SKM-1 (cell line): ENCODE data around the gene FAM170B.

Source experiments
- DNase-seq: peaks from one replicate; lab custom pipeline; 2025; ENCODE audit not compliant: unreplicated experiment; lab: John Stamatoyannopoulos, UW

The FAM170B gene

DNA sequence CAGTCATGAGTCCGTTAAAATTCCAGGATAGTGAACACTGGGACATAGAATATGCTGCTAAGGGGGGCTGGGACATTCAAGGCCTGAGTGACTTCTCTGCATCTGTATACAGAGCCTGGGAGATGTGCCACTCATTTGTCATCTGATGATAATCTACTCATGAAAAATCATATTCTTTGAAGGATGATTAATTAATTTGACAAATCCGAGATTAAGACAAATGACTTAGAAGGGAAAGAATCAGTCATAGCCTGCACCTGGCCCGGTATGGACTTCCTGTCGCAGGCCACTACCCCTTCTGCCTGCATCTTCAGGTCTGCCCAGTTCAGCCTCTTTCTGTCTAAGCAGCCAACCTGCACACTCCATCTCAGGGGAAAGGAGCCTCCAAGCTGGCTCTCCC, 18.8 kb upstream of the FAM170B start:
- DNase-seq, result no peak

DNA sequence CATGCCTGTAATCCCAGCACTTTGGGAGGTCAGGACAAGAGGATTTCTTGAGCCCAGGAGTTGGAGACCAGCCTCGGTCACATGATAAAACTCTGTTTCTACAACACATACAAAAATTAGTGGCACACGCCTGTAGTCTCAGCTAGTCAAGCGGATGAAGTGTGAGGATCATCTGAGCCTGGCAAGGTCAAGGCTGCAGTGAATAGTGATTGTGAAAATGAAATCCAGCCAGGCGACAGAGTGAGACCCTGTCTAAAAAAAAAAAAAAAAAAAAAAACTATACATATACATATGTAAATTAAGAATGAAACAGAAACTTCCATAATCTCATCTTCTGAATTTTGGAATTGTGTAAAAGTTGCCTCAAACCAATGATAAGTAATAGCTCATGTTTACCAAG, 18.2 kb upstream of the FAM170B start:
- no peak for DNase-seq

DNA sequence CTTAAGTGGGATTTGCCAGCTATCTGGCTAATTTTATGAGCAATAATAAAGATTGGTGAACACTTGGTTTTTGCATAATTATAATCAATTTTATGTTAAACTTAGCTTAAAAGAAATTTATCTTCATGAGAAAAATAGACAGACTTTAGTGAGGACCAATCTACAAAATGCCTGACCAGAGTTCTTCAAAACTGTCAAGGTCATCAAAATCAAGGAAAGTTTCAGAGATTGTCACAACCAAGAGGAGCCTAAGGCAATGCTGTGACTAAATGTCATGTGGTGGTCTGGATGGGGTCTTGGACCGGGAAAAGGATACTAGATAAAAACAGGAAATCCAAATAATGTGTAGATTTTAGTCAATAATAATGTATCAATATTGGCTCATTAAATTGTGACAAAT, 17.7 kb upstream of the FAM170B start:
- no peak for DNase-seq

DNA sequence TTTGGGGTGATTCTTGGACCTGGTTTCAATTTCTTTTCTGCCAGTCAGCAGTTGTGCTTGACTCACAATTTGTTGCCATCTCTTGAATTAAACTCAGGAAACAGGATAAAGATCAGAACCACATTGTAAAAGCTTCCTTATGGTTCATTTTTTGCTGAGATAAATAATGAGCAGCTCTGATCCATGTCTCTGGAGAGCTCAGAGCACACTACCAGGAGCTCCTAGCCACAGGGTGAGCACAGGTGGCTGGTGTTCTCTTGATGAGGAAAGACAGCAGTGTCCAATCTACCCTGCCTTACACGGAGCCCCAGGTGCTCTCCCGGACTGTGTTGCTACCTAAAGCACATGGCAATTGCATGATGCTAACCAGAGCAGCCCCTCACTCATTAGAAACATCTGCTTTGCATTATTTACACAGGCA, 17.2 kb upstream of the FAM170B start:
- DNase-seq, result no peak

DNA sequence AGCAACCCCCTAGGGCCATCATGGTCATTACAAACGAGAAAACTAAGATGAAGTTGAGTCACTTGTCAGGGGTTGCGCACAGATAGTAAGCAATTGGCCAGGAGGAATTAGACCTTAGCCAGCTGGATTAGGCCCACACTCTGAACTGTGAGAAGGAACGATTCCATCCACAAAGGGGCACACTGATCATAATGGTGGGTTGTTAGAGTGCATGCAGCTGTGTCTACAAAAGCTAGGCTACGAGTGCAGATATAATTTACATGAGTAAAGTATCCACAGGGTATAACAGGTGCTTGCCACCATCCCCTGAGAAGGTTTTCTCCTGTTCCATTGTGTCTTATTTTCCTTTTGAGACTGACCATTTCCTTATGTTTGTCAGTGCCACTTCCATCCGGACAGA, 16.6 kb upstream of the FAM170B start:
- no peak for DNase-seq

DNA sequence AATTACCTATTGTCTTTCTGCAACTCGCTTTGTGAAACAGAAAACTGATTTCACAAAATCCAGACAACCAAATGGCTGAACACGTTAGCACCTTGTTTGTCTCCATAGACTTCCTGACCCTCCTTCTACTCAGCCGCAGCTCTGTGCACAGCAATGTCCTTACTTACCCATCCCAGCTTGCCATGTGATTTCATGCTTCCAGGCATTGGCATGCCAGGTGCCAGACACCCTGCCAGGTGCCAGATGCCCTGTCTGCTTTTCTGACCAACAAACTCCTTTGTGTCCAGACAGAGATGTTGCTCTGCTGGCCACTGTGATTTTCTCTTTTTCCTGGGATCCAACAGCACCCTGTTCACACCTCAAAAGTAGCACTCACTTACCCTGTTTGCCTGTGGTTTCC, 16.1 kb upstream of the FAM170B start:
- no peak for DNase-seq

DNA sequence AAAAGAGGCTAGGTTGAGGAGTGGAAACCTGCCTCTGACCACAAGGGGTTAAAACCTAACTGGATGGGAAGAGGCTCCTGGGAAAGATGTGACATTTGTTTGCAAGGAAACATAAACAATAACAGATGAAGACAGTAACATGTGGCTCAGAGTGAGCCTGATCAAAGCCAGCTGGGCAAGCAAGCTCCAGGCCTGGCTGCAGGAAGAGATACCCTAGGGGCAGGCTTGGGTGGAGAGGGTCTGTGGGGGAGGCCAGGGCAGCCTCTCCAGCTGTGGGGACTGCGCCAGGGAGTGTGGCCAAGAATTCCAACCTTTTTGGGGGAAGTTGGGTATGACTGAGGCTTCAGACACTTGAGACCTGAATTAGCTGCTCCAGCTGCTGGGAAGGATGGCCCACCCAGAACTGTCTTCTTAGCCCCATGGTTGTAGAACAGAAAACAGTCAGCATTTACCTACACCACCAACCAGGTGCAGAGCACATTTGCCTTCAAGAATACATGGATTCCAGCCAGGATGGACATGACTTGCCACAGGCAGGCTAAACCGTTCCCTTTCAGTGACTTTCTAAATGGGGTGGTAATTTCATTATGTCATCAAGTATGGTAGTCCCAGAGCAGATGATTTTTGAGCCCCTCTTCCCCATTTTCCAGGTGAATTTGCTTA, 10.4 kb upstream of the FAM170B start:
- DNase-seq, result no peak

DNA sequence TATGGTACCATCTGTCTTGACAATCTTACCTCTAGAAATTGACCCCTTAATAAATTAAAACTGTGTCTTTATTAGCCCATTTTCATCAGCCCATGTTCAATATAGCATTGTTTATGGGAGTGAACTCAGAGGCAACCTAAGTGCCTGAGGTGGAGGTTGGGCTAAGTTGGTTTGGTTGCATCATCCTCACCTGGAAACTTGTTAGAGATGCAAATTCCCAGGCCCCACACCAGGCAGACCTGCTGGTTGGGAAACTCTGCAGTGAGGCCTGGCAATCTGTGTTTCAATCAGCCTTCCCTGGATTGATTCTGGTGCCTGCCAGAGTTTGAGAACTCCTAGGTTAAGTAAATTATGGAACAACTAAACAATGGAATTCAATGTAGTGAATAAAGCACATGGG, 9.4 kb upstream of the FAM170B start:
- DNase-seq, result no peak

DNA sequence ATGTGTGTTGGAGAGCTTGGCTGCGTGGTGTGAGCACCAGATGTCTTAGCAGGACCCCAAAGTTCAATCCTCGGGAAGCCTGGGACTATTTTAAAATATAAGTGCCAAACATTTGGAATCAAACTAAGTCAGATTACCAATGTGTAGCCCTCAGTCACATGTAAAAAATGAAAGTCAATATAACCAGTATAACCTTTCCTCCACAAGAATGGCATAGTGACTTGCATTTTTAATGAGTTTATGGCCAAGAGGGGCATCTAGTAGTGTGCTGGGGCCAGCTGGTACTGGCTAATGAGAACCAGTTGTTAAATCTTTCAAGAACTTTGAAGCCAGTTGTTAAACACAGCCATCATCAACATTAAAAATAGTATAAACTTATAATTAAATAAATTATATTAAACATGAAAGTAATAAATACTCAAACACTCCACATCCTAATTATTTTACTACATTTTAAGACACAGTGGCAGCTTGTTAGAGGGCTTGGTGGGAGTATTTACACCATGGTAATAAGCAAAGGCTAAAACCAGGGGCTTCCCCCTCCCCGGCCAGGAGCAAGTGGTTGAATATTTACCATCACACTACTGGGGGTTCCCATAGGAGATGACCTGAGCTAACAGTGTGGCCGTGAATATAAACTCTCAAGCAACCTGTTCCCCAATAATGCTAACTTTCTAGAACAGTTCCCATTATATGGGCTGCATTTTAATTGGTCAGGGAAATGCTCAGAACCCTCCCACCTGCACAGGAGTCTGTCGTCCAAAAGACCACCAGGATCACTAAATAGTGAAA, 7.9 kb upstream of the FAM170B start:
- no peak for DNase-seq

DNA sequence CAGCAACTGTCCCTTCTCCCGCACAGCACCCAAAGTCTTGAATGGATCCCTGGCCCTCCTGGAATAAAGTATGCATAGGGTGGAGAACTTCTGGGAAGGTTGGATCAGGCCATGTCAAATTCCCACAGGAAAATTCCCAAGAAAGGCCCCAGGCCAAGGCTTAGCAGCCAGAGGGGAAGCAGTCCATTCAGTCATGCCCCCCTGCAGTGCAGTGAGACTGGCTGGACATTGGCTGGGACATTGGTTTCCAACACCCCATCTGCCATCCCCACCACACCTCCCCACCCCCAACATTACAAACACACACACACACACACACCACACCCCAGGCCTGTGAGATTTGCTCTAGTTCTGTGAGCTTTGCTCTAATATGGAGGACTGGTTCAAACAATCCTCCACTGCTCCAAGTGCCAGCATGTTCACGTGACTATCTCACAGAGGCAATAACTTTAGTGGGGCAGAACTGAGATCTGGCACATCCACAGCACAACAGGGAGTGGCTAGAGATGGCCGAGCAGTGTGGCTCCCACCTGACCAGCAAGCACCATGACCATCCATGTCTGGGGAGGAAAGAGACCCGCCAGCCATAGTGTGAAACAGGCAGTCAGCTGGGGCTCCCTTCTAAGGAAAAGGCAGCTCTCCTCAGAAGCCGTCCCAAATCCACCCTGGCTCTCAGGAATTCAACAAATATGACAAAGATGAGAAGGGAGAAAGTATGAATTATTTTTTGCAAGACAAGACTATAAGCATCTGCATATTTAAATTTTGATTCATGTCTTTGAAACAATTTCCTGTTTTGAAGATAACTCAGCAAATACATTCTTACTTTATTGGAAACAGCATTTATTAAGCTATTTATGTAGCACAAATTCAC, 6.7 kb upstream of the FAM170B start:
- no peak for DNase-seq

DNA sequence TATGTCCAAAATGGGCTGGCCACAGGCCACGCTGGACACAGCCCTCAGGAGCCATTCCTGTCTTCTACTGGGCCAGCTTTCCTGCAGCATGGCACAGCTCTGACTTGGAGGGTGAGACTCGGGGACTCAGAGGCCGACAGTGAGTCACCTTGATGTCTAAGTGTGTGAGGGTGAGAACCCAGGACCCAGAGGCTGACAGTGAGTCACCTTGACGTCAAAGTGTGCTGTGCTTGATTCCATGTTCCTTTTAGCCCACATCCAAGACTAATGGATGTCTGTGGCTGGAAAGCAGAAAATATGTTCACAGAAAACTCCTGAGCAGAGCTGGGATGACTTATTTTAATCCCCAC, 6.0 kb upstream of the FAM170B start:
- no peak for DNase-seq

DNA sequence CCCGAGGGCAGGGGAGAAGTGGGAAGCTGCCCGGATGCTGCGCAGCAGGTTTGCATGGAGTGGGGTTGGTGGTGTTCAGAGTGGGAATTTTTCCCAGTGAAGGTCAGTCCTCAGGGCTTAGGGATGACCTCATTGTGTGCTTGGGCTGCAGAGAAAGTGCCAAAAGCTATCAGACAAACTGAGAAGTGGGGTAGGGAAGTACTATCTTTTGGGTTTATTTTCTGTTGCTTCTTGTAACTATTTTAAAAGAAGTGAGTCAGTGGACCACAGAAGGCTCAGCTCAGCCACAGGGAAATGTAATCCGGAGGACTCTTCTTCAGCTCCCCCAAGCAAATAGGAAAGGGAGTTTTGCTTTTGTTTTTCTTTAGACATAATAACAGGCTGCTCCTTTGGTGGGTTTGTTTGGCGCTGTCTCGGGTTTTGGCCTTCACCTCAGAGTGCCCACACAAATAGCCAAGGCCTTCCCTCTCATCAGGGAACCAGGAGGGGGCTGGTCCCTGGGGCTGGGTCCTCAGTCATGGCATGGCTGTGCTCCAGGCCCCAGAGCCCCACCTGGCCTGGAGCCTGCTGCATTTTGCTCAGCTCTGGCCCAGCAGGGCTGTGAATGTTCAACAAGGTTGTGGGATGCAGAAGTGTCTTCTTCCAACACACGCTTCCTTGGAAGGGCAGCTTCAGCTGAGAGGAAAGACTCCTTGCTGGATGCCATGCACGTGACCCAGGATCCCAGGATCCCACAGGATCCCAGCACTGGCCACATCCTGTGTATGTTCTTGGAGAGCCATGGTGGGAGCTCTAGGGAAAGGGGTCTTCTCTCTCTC, 5.4 kb upstream of the FAM170B start:
- DNase-seq, result peak; percentile 9

DNA sequence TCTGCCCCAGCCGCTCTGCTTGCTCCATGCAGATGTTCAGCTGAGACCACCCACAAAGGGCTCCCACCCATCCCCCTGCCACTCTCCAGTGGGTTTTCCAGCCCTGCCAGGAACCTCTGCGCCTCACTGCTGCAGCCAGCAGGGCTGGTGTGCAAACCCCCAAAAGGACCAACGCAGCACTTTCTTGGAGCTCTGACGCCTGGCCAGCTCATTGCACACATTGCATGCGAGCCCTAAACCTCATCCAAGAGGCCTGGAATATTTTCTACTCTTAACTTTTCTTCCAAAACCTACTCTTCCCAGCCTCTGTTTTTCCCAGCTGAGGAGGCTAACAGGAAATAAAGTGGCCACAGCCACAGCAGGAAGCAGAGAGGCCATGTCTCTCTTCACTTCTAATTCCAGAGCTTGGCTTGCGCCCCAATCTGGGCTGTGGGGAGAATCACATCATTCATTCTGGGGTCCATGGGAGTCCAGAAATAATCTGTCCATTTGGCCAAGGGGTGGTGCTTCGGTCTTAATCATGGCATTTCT, 4.6 kb upstream of the FAM170B start:
- no peak for DNase-seq

DNA sequence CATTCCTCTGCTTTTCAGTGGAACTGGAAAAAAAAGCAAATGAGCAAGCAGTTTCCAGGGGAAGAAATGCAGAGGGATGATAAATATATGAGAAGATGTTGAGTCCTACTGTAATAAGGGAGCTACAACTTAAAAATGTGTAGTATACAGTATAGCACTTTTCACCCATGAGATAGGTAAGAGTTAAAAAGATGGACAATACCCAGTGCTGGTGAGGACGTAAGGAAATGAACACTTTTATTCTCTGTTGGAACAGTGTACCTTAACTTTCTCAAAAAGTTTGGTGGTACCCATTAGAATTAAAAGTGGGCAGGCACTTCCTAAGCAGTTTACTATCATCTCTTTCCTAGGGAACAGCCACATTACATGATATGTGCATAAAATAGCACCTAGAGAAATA, 2.7 kb upstream of the FAM170B start:
- DNase-seq, result no peak

DNA sequence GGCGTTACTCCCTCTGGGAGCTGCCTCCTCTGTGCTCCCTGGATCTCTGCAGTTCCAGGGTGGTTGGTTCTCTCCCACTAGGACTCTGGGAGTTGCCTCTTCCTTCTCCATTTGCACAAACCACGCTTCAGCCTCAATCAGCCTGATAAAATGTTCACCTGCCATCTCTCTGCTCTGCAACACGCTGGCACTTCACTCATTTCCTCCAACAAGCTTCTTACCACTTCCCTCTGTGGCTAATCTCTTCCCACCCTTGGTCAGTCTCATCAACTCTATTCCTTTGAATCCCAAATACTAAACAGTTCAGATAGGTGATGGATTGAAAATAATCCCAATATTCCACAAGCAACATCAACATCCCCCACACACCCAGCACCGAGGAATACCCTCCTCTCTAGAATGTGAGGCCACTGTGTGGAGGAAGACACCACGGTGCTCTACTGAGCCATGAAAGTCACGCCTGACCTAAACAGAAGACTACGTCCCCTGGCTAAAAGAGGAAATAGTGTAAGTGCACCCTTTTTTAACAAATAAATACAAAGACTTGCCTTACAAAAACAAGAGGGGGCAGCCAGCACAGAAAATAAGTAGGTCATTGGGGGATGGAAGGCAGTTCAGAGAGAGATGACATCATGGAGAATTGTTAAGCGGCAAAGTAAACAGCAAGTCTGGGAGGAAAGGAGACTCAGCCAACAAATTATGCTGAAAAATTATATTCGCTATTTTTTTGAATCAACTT, 1.9 kb upstream of the FAM170B start:
- DNase-seq, result no peak

DNA sequence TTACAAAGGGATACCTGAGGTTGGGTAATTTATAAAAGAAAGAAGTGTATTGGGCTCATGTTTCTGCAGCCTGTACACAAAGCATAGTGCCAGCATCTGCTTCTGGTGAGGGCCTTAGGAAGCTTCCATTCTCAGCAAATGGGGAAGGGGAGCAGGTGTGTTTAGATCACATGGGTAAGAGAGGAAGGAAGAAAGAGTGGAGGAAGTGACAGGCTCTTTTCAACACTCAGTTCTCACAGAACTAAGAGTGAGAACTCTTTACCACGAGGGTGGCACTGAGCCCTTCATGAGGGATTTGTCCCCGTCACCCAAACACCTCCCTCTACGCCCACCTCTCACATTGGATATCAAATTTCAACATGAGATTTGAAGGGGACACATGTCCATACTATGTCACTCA, 506 bp upstream of the FAM170B start:
- DNase-seq, result no peak

DNA sequence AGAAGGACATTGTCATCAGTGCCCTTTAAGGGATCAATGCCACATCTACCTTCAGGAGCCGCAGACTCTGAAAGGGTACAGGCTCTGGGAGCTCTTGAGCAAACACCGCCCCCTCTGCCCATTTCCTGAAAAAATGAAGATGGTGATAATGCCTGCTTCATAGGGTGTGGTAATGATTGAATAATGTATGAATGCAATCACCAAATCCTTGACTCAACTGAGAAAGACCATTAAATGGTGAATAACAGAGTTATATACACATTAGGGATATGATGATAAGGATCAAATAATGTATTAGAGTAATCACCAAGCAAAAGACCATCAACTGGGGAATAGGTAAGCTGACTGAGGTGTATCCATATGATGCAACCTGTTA, 1.5 kb downstream of the FAM170B start:
- no peak for DNase-seq

DNA sequence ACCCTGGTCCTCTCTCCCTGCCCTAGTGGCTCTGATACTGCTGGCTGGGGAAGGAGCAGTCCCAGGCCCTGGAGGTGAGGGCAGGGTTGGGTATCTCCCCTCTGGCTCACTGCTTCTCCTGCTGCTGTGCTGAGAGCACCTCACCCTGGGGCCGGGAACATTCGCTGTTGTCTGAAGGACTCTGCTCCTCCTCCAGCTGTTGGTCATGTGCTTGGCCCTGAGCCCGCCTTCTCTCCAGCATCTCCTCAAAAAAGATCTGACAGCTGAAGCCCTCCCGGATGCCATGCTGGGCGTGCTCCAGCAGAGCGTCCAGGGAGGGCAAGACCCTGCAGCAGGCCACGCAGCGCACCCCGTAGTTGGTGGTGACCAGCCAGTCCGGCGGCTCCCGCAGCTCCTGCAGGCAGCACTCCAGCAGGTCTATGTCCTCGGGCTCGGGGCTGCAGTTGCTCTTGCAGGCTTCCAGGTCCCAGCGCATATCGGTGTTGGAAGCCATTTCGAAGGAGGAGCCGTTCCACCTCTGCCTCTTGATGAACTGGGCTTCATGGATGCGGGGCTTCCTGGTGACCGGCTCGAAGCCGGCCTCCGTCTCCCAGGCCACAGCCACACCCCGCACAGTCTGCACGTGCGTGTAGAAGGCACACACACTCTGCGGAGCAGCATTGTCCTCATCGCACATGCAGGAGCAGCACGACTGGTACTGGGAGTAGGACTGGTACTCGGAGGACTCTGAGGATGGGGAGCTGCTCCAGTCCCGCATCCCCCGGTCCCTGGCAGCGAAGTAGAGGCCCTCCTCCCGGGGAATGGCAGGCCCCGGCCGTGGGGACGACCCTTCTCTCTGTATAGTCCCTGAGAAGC, 2.1 kb downstream of the FAM170B start:
- DNase-seq, result no peak

DNA sequence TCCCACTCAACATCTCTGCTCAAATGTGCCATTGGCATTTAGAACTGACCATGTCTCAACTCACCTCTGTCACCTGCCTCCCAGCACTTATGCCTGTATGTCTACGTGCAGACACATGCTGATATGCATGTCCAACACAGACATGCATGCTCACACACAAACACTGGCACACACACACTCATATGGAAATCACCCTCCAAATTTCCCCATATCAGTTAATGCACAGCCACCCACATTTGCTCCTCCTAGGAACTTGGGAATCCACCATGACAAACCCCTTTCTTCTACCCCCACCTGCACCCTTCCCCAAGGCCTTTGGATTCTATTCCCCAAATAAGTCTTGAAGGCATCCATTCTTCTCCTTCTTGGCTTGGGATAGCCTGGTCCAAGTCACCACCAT, 4.4 kb downstream of the FAM170B start:
- DNase-seq, result no peak
